A172 (cell line): ENCODE results near the gene FGFR2. TPM values are rescaled to one million over a fixed set of nuclear protein-coding genes. Genes with fewer than 3 reads are reported as not detected.

ENCODE experiments used
- DNase-seq: peaks from one replicate; pipeline ENCODE4 v3.0.0-alpha.2; 2015; ENCODE audit warnings: low spot score
- total RNA-seq: library from RNA; depleted of rRNA; stranded (reverse); fragments of >200 nt; shearing (Covaris generic); gene quantifications from 2 replicates; pipeline ENCODE4 v1.2.3, GENCODE V29; 2014

The FGFR2 gene
- total RNA-seq, 1 experiment from 2014 or later = not detected

- no peak for DNase-seq
Measured at GRCh38 chr10:121553511-121554264, 44.6 kb downstream of the FGFR2 start.

- no peak for DNase-seq
Measured at GRCh38 chr10:121552746-121553145, 45.5 kb downstream of the FGFR2 start.

GRCh38 chr10:121551210-121551885 lies 46.9 kb downstream of the FGFR2 start:
- no peak for DNase-seq

- no peak for DNase-seq
Measured at GRCh38 chr10:121544301-121544869, 53.9 kb downstream of the FGFR2 start.

- DNase-seq = no peak
Measured at GRCh38 chr10:121543545-121543944, 54.7 kb downstream of the FGFR2 start.

DNA sequence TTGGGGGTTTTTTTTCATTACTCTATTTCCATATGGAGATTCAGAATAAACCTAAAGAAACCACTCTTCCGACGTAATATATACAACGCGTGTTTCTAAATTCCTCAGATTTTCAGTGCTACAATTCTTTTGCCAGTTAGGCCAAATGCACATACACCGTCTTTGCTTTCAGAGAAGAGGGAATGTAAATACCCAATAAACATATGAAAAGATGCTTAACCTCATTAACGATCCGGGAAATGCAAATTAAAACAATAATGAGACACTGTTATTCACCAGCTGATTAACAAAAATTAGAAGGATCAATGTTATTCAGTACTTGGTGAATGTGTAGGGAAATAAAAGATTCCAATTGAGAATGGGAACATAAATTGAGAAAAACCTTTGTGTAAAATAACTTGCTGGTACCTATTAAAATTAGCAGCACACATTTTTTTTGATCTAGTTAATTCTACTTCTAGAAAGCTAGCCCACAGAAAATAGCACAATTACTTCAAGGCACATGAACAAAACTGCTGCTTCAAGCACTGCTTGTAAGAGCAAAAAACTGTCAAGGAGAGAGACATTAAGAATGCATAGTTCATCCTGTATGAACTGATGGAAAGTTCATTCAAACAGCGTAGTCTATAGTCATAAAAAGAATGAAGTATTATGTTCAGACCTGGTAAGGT lies 56.7 kb downstream of the FGFR2 start:
- no peak for DNase-seq

GRCh38 chr10:121540732-121541395 lies 57.4 kb downstream of the FGFR2 start:
- no peak for DNase-seq

DNA sequence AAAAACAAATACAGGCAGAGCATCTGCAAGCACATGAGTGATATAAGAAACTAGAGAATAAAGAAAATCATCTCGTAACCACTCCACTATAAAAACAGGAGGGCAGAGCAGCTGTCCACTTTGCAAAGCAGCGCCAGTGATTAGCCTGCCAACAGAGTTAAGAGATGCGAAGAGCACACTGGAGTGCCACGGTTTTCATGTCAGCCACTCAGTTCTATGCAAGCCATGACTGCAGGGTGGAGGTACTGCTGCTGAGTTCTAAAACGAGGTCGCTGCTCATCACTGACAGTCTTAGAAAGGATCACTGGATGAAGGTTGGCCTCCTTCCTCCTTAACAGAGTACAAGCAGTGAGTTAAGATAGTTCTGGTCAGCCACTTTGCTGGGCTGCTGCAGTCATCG lies 58.5 kb downstream of the FGFR2 start:
- DNase-seq = no peak

- no peak for DNase-seq
Measured at GRCh38 chr10:121536310-121536913, 61.8 kb downstream of the FGFR2 start.

DNA sequence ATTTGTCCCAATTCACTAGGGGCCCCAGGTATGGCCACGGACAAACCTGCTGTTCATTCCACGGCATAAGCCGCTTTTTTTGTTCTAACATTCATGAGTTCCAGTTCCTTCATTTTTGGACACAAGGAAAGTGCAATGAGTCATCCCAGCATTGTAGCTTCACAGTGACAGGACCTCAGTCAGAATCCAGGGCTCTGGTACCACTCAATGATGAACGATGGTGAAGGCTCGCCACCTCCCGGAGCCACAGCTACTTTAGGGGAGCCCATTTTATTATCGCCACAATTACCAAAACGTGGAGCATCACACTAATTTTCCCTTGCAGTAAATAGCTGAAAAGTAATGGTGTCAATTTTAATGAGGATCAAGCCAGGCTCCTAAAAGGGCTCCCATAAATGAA lies 62.9 kb downstream of the FGFR2 start:
- DNase-seq = no peak

GRCh38 chr10:121532292-121532864 lies 65.9 kb downstream of the FGFR2 start:
- no peak for DNase-seq

- no peak for DNase-seq
Measured at GRCh38 chr10:121531830-121532178, 66.4 kb downstream of the FGFR2 start.

GRCh38 chr10:121531076-121531829 lies 67.0 kb downstream of the FGFR2 start:
- DNase-seq = no peak

DNA sequence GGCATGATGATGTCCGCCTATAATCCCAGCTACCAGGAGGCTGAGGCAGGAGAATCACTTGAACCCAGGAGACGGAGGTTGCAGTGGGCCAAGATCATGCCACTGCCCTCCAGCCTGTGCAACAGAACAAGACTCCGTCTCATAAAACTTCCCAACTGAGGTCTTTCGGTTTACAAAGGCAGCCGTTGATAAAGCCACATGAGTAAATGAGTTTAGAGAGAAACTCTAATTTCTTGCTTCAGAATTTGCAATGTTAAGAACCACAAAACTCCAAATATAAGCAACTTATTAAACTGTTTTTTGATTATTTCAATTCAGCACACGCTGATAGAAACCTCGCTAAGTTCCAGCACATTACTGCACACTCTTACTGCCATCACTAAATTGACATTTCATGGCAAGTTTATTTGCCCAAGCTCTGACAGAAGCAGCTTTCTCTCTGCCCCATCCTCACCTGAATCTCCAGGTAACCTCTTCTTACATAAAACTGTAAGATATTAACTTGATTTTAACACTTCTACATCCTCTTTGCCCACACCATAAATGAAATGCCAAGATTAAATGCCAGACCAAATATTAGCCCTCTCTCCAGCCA lies 67.7 kb downstream of the FGFR2 start:
- no peak for DNase-seq

GRCh38 chr10:121527690-121528089 lies 70.6 kb downstream of the FGFR2 start:
- no peak for DNase-seq

DNA sequence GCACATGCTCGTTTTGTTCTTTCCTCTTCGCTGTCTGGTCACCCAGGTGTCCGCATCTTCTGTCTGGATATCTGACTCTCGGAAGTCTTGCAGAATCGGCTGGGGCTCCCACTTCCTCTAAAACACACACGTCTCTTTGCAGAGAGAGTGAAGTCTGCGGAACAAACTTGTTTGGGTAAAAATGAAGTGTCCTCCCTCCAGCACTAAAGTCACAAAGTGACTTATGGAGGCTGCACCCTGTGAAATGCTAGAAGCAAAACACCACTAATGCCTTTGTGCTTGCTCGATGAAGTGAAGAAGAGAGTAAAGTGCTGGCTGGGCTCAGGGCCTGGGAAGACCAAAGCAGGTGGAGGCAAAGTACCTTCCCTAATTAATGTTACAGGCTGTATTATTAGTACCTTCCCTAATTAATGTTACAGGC lies 71.4 kb downstream of the FGFR2 start:
- DNase-seq = no peak

DNA sequence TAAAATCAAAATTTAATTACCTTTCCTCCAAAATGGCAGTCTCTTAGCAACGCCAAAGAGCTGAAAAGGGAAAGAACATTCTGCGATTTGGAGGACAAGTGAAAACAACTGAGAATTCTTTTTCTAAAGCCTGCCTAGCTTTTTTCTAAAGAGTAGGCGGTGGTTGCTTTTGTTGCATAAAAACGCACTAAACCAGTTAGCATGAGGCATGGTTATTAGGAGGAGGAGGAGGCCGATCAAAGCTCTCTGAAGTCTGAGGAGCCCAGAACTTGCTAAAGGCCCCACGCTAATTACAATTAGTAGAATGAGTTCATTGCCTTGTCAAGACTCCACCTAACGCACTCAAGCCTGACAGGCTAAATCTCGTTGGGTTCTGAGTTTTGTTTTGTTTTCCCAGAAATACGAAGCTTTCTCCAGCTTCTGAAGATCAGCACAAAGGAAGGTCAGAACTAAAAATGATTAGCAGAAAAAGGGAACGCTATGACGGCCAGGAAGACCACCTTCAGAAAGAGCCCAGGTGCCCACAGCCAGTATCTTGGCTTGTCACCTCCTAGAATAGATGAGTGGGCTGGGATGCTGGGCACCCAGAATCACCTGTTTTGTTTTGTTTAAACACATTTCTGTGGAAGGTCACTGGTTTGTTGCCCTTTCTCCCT lies 72.0 kb downstream of the FGFR2 start:
- no peak for DNase-seq

- DNase-seq = no peak
Measured at GRCh38 chr10:121525251-121526134, 72.8 kb downstream of the FGFR2 start.
